NCI-H345 (cell line): ENCODE data around the gene RNASE11.
"Not testable (repeated sequence)": the region's sequence is repeated elsewhere in the genome, so short reads cannot be mapped to it uniquely, and the experiment has no call there.

Source experiments
- DNase-seq: peaks from one replicate; lab custom pipeline; 2025; lab: John Stamatoyannopoulos, UW

RNASE11 gene

GRCh38 chr14:20587489-20588154, at the start of gene RNASE11:
Gene RNASE11 (minus strand): TSS chr14:20588001.
- DNase-seq, result no peak

- no peak for DNase-seq
Observed at GRCh38 chr14:20632831-20633691, 45.3 kb upstream of the RNASE11 start.

DNA sequence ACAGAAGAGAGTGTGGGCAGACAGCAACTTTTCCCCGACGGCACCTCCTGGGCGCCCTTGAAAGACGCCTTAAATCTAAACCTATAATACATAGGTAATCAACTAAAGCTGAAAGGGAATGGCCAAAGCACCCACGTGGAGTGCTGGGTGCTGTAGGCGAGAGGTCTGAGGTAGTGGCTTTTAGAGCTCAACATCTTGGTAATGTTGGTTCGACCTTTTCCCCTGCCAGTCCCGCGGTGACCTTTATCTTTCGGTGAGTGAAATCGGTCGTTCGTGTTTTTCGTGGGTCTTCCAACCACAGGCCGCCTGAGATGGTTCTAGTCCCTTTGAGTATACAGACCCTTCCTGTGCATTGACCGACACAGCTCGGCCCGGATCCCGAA, 44.6 kb upstream of the RNASE11 start:
- DNase-seq, result no peak

DNA sequence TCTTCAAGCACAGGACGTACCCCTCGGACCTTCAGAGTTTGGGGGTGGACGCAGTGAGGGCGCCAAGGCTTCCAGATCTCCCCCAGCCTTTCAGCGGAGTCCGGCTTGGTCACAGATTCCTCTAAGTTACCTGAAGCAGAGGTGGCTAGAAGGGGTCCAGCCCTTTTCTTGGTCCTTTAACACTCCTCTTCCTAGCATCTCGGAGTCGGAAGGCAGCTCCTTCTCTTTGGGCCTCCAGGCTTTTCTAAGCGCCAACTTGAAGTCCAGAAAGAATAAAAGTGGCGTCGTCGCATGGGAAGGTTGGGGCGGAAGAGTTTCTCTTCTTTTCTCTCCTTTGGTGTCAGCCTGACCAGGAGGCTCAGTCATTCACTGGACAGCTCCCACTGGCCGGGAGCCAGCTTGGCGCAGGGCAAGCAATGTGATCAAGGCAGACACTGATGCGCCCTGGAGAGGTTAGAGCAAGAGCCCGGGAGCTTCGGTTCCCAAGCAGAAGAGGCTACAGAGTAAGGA, 44.1 kb upstream of the RNASE11 start:
- DNase-seq, result no peak

- no peak for DNase-seq
Observed at GRCh38 chr14:20631023-20631879, 43.5 kb upstream of the RNASE11 start.

DNA sequence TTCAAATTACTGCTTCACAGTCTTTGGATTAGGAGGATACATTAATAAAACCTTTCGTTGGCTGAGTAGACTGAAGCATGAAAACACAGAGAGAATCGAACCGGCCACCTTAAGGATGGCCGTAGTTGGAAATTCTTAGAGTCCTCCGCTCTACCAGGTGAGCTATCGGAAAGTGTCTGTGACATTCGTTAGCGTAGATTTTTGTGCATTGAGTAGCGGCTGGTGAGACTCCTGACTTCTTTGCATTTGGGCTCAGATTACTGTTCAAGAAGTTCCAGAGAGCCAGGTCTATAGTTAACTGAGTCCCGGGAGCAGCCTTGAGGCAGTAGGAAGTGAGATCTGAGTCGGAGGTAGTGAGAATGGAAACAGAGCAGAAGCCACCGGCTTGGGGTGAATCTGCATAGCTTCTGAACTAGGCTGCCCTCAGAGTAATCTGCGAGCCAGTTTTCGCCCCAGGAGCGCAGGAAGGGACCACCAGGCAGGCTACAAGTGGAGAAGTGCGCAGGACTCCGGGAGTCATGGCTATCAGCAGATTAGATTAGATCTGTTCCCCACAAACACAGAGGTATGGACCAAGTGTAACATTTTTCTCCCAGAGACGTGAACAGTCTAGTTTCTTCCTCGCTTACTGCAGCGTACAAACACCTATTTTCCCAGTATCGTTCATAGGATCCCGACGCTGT, 42.7 kb upstream of the RNASE11 start:
- no peak for DNase-seq

- no peak for DNase-seq
Observed at GRCh38 chr14:20628063-20628854, 40.5 kb upstream of the RNASE11 start.

- DNase-seq, result no peak
Observed at GRCh38 chr14:20627346-20628027, 39.7 kb upstream of the RNASE11 start.

DNA sequence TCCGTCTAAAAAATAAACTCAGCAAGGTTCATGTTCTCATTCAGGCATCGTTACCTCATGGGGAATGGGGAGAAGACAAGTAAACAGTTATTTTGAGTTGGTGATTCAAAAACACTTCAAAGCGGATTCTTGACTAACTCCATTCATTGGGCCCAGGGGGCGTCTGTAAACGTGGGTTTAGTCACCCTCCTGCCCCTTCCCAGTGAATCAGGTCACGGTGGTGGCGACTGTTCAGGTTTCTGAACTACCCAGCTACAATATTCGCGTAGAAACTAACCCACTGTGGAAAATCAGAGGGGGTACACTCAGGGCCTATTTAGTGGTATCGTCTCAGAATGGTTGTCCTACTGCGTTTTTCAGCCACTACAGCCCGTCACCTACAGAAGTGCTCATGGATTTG, 38.5 kb upstream of the RNASE11 start:
- DNase-seq, result no peak

- no peak for DNase-seq
Observed at GRCh38 chr14:20624495-20625070, 36.8 kb upstream of the RNASE11 start.

DNA sequence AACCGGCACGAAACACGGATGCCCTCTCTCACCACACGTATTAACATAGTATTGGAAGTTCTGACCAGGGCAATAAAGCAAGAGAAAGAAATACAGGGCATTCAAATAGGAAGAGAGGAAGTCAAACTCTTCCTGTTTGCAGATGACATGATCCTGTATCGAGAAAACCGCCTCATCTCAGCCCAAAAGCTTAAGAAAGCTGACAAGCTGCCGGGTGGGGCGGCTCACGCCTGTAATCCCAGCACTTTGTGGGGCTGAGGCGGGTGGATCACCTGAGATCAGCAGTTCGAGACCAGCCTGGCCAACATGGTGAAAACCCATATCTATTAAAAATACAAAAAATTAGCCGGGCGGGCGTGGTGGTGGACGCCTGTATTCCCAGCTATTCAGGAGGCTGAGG, 36.0 kb upstream of the RNASE11 start:
- no peak for DNase-seq

DNA sequence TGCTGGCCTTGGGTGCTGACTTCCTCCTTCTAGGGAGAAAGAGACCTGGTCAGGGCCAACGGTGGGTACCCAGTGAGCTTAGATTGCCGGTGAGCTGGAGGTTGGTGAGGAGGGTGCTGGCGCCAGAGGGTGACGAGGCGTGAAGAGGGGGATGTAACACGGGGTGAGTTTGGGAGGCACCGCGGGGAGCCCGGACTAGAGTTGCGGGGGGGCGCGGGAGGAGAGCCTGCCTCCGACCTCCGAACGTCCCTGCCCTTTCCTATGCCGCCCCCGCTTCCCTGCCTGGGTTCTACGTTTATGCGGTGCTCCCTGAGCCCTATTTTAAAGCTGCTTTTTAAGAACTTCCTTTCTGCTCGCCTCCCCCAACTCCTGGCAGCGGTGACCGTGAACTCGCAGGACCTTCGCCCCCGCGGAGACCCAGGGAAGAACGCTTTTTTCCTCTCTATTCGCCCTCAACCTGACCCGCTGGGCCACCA, 35.1 kb upstream of the RNASE11 start:
- DNase-seq, result no peak

DNA sequence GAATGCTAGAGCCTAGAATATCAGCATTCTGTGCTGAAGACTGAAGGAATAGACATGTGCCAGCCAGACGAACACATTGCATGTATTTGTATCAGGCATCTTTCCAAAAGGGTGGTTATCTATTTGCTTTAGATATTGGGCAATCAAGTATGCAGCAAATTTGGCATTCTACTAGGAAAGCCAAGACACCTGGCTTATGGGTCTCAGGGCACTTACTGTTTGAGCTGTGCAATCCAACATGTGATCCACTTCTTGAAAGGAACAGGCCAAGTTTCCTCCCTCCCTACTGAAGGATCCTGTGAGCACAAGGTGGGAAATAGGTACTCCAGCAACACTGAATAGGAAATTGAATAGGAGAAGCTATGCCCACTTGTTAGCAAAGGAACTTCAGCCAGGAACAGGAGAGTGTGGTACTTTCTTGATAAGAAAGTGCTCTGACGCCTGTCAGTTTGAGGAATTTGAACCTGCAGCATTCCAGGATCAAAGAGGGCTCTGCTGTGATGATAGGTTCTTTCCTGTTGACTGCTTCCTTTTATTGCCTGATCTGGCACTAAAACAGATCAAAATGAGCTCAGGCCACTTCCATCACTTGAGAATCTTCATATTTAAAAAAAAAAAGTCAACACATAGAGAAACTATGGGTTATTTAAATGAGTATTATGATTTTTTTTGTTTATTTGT, 33.1 kb upstream of the RNASE11 start:
- DNase-seq, result no peak

- DNase-seq, result not testable (repeated sequence)
Observed at GRCh38 chr14:20619688-20620087, 31.9 kb upstream of the RNASE11 start.

GRCh38 chr14:20618271-20618749, 30.5 kb upstream of the RNASE11 start:
- no peak for DNase-seq

GRCh38 chr14:20617138-20618003, 29.6 kb upstream of the RNASE11 start:
- DNase-seq, result no peak

- DNase-seq, result no peak
Observed at GRCh38 chr14:20615996-20616395, 28.2 kb upstream of the RNASE11 start.
